Vagina (tissue), 2 donors: ENCODE data around the gene TMEM129.

ENCODE experiments used
- POLR2A ChIP-seq, 2 donors: fragments of 450-650 bp; IDR thresholded peaks; one replicate each; pipeline ENCODE4 v1.6.1; 2017; ENCODE audit warnings: antibody characterized with exemption in 2 of 2, mild to moderate bottlenecking in 2 of 2, moderate library complexity in 2 of 2
- TF ChIP-seq, protein P1 (sequence below), 3 experiments: fragments of 450-650 bp in 2 of 3; fragments of 200-600 bp in 1 of 3; sonication (generic) in 1 of 3; IDR thresholded peaks; one replicate each; pipeline ENCODE4 v1.5.1; 2017 to 2019; ENCODE audit warnings: antibody characterized with exemption in 3 of 3, mild to moderate bottlenecking in 2 of 3, moderate library complexity in 2 of 3

DNA sequence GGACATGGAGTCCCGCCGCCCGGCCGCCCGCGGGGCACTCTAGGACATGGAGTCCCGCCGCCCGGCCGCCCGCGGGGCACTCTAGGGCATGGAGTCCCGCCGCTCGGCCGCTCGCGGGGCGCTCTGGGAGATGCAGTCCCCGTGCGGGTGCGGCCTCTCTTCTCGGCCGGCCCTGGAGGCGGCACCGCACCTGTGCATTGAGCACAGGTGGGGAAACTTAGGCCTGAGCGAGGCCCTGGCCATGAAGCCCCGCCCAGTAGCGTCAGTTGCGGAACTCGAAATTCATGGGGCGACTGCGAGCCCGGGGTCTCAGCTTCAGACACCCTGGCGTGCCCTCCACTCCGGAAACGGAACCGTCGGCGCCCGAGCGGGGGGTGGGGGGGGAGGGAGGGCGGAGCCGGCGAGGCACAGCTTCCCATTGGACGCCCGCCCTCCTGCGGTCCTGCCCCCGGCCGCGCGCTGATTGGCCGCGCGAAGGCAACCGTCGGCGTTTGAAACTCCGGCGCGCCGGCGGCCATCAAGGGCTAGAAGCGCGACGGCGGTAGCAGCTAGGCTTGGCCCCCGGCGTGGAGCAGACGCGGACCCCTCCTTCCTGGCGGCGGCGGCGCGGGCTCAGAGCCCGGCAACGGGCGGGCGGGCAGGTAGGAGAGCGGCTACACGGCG, at the start of gene TMEM129, which contains the start of gene TACC3:
- TF ChIP-seq, protein P1, sequence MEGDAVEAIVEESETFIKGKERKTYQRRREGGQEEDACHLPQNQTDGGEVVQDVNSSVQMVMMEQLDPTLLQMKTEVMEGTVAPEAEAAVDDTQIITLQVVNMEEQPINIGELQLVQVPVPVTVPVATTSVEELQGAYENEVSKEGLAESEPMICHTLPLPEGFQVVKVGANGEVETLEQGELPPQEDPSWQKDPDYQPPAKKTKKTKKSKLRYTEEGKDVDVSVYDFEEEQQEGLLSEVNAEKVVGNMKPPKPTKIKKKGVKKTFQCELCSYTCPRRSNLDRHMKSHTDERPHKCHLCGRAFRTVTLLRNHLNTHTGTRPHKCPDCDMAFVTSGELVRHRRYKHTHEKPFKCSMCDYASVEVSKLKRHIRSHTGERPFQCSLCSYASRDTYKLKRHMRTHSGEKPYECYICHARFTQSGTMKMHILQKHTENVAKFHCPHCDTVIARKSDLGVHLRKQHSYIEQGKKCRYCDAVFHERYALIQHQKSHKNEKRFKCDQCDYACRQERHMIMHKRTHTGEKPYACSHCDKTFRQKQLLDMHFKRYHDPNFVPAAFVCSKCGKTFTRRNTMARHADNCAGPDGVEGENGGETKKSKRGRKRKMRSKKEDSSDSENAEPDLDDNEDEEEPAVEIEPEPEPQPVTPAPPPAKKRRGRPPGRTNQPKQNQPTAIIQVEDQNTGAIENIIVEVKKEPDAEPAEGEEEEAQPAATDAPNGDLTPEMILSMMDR (IDR thresholded peaks at IDR 0.05), result no peak
- peak in 1 of 2 donors; percentile 52 for TF ChIP-seq POLR2A (IDR thresholded peaks at IDR 0.05)
